RWPE1 (cell line): ENCODE results near the gene MCRIP1.

Experiments
- CTCF ChIA-PET: fragments of 350-600 bp; sonication (Branson Sonifier 250); formaldehyde crosslinking; extraction: SDS; loops from one replicate; lab custom pipeline; 2021; lab: Yijun Ruan, JAX
- POLR2A ChIA-PET: fragments of 400-600 bp; formaldehyde crosslinking; extraction: SDS; loops from one replicate; lab custom pipeline; 2020; ENCODE audit warnings: antibody characterized with exemption; ENCODE audit not compliant: low non-redundant PET; lab: Yijun Ruan, JAX
- DNase-seq: peaks from one replicate; pipeline ENCODE4 v3.0.0; 2012; ENCODE audit warnings: low spot score
- H3K27ac ChIP-seq: fragments of 450-650 bp; 2 replicates; pipeline ENCODE4 v1.5.1; 2017
- CTCF ChIP-seq: fragments of 450-650 bp; conservative IDR thresholded peaks from 2 replicates; pipeline ENCODE4 v1.5.1; 2017; ENCODE audit warnings: low read depth, mild to moderate bottlenecking

Gene MCRIP1

GRCh38 chr17:81831957-81832607, 1.0 kb downstream of the MCRIP1 start:
- CTCF ChIA-PET, result no interaction called here
- DNase-seq, result no peak
- no peak for TF ChIP-seq CTCF
- POLR2A ChIA-PET, result no interaction called here
- peak overlapping the region; percentile 92 for H3K27ac ChIP-seq

- H3K27ac ChIP-seq, result peak overlapping the region; percentile 92
- ChIA-PET POLR2A (no interaction called here), CTCF (no interaction called here)
- TF ChIP-seq CTCF, result no peak
- no peak for DNase-seq
These were observed 1.5 kb downstream of the MCRIP1 start for GRCh38 chr17:81831563-81831956.

GRCh38 chr17:81829858-81830257, 3.2 kb downstream of the MCRIP1 start:
- TF ChIP-seq CTCF, result no peak
- no peak for DNase-seq
- CTCF ChIA-PET, result no interaction called here
- POLR2A ChIA-PET, result interaction anchor here (0.8 kb wide), 1 partner anchor 591 kb away, joined by 3 read pairs; the partner anchor contains the start of gene NDUFAF8
- peak overlapping the region; percentile 65 for H3K27ac ChIP-seq

GRCh38 chr17:81828656-81829055, 4.4 kb downstream of the MCRIP1 start:
- peak overlapping the region; percentile 65 for H3K27ac ChIP-seq
- no peak for DNase-seq
- POLR2A ChIA-PET, result no interaction called here
- TF ChIP-seq CTCF, result no peak
- CTCF ChIA-PET, result interaction anchor here (0.7 to 1.3 kb wide), 2 partner anchors 26 to 30 kb away, joined by 3 to 4 read pairs; no protein-coding TSS in a partner anchor

GRCh38 chr17:81825841-81826466, 7.1 kb downstream of the MCRIP1 start:
- POLR2A ChIA-PET, result no interaction called here
- peak overlapping the region; percentile 24 for H3K27ac ChIP-seq
- no peak for TF ChIP-seq CTCF
- DNase-seq, result no peak
- CTCF ChIA-PET, result interaction anchor here (0.6 to 0.9 kb wide), 4 partner anchors 18 to 911 kb away, joined by 3 to 5 read pairs (median 4); no protein-coding TSS in a partner anchor

- no peak for DNase-seq
- ChIA-PET CTCF (interaction anchor here (0.6 kb wide), 2 partner anchors 10 to 23 kb away, joined by 3 to 6 read pairs; no protein-coding TSS in a partner anchor), POLR2A (no interaction called here)
- peak overlapping the region; percentile 24 for H3K27ac ChIP-seq
- TF ChIP-seq CTCF, result no peak
These were observed 8.5 kb downstream of the MCRIP1 start for GRCh38 chr17:81824595-81824994.
